Keratinocyte (primary cell): Measurements from ENCODE around the gene PRPSAP1. TPM values are rescaled to one million over a fixed set of nuclear protein-coding genes. Genes with fewer than 3 reads are reported as not detected.

Experiments used
- DNase-seq: peaks from one replicate; pipeline ENCODE4 v3.0.0-alpha.2; 2011; ENCODE audit warnings: low read depth, missing footprints, low spot score
- FAIRE-seq: peaks from 2 replicates; lab custom pipeline; 2011; peaks lifted over from hg19 to GRCh38; lab: Jason Lieb, UNC
- H2AFZ ChIP-seq: 2 replicates; pipeline ENCODE4 v1.6.0; 2012; ENCODE audit warnings: low read length, control low read depth, inconsistent platforms; ENCODE audit not compliant: control insufficient read depth
- H3K27ac ChIP-seq: 2 replicates; pipeline ENCODE4 v1.5.1; 2011; ENCODE audit warnings: low read length; ENCODE audit not compliant: control insufficient read depth, insufficient read depth
- H3K27me3 ChIP-seq: 3 replicates; pipeline ENCODE4 v1.6.0; 2011; ENCODE audit warnings: low read length; ENCODE audit not compliant: control insufficient read depth, insufficient read depth; ENCODE audit errors: extremely low read depth
- H3K36me3 ChIP-seq, 2 experiments: 2 replicates in 1 of 2; 3 replicates in 1 of 2; pipeline ENCODE4 v1.5.1; 2011; ENCODE audit warnings: low read length in 2 of 2, mild to moderate bottlenecking in 1 of 2; ENCODE audit not compliant: control insufficient read depth in 2 of 2, insufficient read depth in 2 of 2; ENCODE audit errors: extremely low read depth in 1 of 2
- H3K4me1 ChIP-seq: 3 replicates; pipeline ENCODE4 v1.5.1; 2011; ENCODE audit warnings: low read length; ENCODE audit not compliant: control insufficient read depth, insufficient read depth; ENCODE audit errors: extremely low read depth
- H3K4me2 ChIP-seq: 3 replicates; pipeline ENCODE4 v1.6.0; 2011; ENCODE audit warnings: low read depth, low read length; ENCODE audit not compliant: control insufficient read depth, insufficient read depth; ENCODE audit errors: extremely low read depth
- H3K4me3 ChIP-seq, 3 experiments: fragments of 200-600 bp in 1 of 3; sonication (generic) in 1 of 3; 2 replicates in 2 of 3; 3 replicates in 1 of 3; pipeline ENCODE4 v1.5.1; 2011 to 2016; ENCODE audit warnings: low read length in 3 of 3, mild to moderate bottlenecking in 3 of 3, control low read depth in 2 of 3, inconsistent platforms in 1 of 3, low read depth in 1 of 3, mixed read lengths in 1 of 3, mixed run types in 1 of 3, moderate library complexity in 1 of 3; ENCODE audit not compliant: control insufficient read depth in 2 of 3, insufficient read depth in 2 of 3; ENCODE audit errors: extremely low read depth in 1 of 3
- H3K79me2 ChIP-seq: 2 replicates; pipeline ENCODE4 v1.6.0; 2012; ENCODE audit warnings: low read length; ENCODE audit not compliant: control insufficient read depth, insufficient read depth
- H3K9ac ChIP-seq: 3 replicates; pipeline ENCODE4 v1.6.0; 2011; ENCODE audit warnings: low read length; ENCODE audit not compliant: control insufficient read depth, insufficient read depth; ENCODE audit errors: extremely low read depth
- H3K9me1 ChIP-seq: 3 replicates; pipeline ENCODE4 v1.6.0; 2011; ENCODE audit warnings: low read length; ENCODE audit not compliant: control insufficient read depth, insufficient read depth; ENCODE audit errors: extremely low read depth
- H3K9me3 ChIP-seq: 2 replicates; pipeline ENCODE4 v1.5.1; 2012; ENCODE audit warnings: low read depth, low read length; ENCODE audit not compliant: control insufficient read depth
- H4K20me1 ChIP-seq: 3 replicates; pipeline ENCODE4 v1.6.0; 2011; ENCODE audit warnings: low read length; ENCODE audit not compliant: control insufficient read depth, insufficient read depth; ENCODE audit errors: extremely low read depth
- EZH2 ChIP-seq: IDR thresholded peaks from one replicate; pipeline ENCODE4 v1.6.1; 2012; ENCODE audit warnings: inconsistent platforms, mild to moderate bottlenecking, low read length, moderate library complexity
- dilution Hi-C: fragments of 300-500 bp; cut with MboI; formaldehyde crosslinking; loops from one replicate; pipeline ENCODE4 v1.7.0; 2020; ENCODE audit warnings: low sequenced_read_pairs; ENCODE audit not compliant: extremely low pct_ligation_motif_present
- polyA plus RNA-seq, 5 experiments: library from polyadenylated mRNA; depleted of rRNA in 3 of 5; stranded (reverse) in 3 of 5; stranded (forward) in 1 of 5; unstranded in 1 of 5; fragments of >200 nt; gene quantifications; 1 replicate in 1 of 5; 2 replicates in 3 of 5; 3 replicates in 1 of 5; pipeline versions ENCODE4 v1.2.1 to v1.2.3, GENCODE V29; 2011 to 2012; ENCODE audit warnings: missing spikeins in 2 of 5, low read depth in 1 of 5, low replicate concordance in 1 of 5
- TF ChIP-seq, protein P1 (sequence below), 3 experiments: IDR thresholded peaks in 1 of 3; conservative IDR thresholded peaks in 1 of 3; optimal IDR thresholded peaks in 1 of 3; 2 replicates in 2 of 3; 3 replicates in 1 of 3; pipeline versions ENCODE3 to v1.5.1; 2011; ENCODE audit warnings: low read length in 3 of 3, mild to moderate bottlenecking in 3 of 3, moderate library complexity in 2 of 3, control low read depth in 1 of 3, inconsistent platforms in 1 of 3; ENCODE audit not compliant: insufficient read depth in 2 of 3; ENCODE audit errors: extremely low read depth in 1 of 3

Gene PRPSAP1
- polyA plus RNA-seq, 1 donor (not counting 4 experiments of a cell fraction or from before 2014, with no cell fraction given), result 51.4 TPM

DNA sequence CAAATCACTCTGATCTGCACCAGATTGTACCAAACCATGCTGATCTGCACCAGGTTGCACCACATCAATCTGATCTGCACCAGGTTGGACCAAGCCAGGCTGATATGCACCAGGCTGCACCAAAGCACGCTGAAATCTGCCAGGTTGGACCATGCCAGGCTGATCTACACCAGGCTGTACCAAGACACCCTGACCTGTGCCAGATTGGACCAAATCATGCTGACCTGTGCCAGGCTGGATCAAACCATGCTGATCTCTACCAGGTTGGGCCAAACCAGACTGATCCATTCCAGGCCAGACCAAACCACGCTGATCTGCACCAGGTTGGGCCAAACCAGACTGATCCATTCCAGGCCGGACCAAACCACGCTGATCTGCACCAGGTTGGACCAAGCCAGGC lies 61.1 kb downstream of the PRPSAP1 start:
- Histone ChIP-seq H3K27ac (no peak overlapping the region), H3K9ac (no peak overlapping the region), H3K27me3 (no peaks in the 10 kb centered on the region), H4K20me1 (no peaks in the 10 kb centered on the region), H3K9me3 (no peaks in the 10 kb centered on the region), H3K9me1 (no peaks in the 10 kb centered on the region), H3K4me3 (no peak overlapping the region), H3K36me3 (peaks cover 3 to 11% of the 10 kb centered on the region in 2 experiments), H3K4me2 (no peak overlapping the region), H2AFZ (no peak overlapping the region), H3K4me1 (no peaks in the 10 kb centered on the region), H3K79me2 (no peaks in the 10 kb centered on the region)
- DNase-seq (no peak), FAIRE-seq (no peak)
- TF ChIP-seq, protein P1, sequence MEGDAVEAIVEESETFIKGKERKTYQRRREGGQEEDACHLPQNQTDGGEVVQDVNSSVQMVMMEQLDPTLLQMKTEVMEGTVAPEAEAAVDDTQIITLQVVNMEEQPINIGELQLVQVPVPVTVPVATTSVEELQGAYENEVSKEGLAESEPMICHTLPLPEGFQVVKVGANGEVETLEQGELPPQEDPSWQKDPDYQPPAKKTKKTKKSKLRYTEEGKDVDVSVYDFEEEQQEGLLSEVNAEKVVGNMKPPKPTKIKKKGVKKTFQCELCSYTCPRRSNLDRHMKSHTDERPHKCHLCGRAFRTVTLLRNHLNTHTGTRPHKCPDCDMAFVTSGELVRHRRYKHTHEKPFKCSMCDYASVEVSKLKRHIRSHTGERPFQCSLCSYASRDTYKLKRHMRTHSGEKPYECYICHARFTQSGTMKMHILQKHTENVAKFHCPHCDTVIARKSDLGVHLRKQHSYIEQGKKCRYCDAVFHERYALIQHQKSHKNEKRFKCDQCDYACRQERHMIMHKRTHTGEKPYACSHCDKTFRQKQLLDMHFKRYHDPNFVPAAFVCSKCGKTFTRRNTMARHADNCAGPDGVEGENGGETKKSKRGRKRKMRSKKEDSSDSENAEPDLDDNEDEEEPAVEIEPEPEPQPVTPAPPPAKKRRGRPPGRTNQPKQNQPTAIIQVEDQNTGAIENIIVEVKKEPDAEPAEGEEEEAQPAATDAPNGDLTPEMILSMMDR (optimal IDR thresholded peaks at IDR 0.05 in 1 of 3, IDR thresholded peaks at IDR 0.05 in 1 of 3, conservative IDR thresholded peaks at IDR 0.05 in 1 of 3; ENCODE audit: extremely low read depth in 1 of 3, insufficient read depth in 2 of 3, low read length in 3 of 3), result no peak
- TF ChIP-seq EZH2, result no peak
- dilution Hi-C loops, result no loop called here

DNA sequence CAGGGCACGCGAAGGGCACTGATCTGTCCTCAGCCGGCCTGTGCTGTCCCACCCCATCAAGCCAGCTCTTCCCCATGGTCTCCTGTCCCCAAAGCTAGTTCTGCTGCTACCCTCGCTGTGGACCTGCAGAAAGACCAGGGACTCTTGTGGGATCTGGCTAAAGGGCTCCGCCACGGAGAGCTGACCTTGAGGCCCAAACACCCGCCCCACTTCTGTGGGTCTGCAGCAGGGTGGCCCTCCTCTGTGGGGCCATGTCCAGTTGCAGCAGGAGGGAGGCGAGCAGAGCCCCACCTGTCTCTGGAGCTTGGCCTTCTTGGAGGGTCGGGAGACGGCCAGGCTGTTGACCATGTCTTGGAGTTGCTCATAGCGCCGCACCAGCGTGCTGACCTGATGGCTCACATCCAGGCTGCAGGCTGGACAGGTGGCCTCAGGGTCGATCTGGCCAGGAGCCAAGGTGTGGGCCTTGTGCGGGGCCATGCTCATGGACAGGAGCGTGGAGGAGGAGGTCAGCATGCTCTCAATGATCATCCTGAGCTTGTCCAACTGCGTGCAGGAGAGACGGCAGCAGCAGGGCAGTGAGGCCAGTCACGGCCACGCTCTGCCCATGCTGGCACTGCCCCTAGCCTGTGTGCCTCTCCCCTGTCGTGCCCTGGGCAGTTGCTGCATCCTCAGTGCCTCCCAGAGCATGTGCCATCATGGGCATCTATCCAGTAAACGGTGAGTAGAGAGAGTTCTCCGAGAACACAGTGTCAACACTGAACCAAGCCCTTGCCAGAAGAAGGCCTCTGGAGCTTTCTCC lies 71.9 kb downstream of the PRPSAP1 start:
- Histone ChIP-seq H2AFZ (no peak overlapping the region), H3K36me3 (no peaks in the 10 kb centered on the region), H3K27ac (no peak overlapping the region), H3K4me1 (no peaks in the 10 kb centered on the region), H3K9me1 (no peaks in the 10 kb centered on the region), H3K4me3 (no peak overlapping the region), H3K9me3 (no peaks in the 10 kb centered on the region), H4K20me1 (no peaks in the 10 kb centered on the region), H3K4me2 (no peak overlapping the region), H3K79me2 (no peaks in the 10 kb centered on the region), H3K27me3 (no peaks in the 10 kb centered on the region), H3K9ac (no peak overlapping the region)
- no peak for DNase-seq
- dilution Hi-C loops, result no loop called here
- FAIRE-seq, result no peak
- no peak for TF ChIP-seq EZH2
- TF ChIP-seq, protein P1 (optimal IDR thresholded peaks at IDR 0.05 in 1 of 3, IDR thresholded peaks at IDR 0.05 in 1 of 3, conservative IDR thresholded peaks at IDR 0.05 in 1 of 3; ENCODE audit: extremely low read depth in 1 of 3, insufficient read depth in 2 of 3, low read length in 3 of 3), result no peak
